Measurements from ENCODE around the gene FAM135A. TPM values are rescaled to one million over a fixed set of nuclear protein-coding genes. Genes with fewer than 3 reads are reported as not detected.

Gene FAM135A
- total RNA-seq, 2 donors from 2014 or later, result 19.5 TPM

DNA sequence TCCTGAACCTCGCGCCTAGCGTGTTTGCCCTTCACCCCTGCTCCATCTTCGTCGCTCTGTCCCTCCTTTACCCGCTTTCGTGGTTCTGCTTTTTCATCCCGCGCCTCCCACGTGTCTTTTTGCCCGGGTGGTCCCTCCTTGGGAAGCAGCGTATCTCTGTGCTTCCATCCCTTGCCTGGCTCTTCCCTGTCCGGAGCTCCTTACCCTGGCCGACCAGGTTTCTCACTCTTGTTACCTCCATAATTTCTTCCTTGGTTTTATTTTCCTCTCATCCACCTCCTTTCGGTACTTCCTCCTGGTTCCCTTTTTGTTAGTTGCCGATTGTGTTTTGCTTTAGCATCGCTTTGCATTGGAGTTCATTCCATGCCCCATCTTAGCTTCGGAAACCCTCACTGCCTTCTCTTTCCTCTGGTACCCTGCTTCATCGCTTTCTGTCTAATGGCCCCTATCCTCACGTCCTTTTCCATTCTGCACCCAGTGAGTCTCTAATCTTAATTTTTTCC lies 735 bp downstream of the FAM135A start:
- Histone ChIP-seq H3K9me3 (no peaks in the 10 kb centered on the region), H3K36me3 (no peaks in the 10 kb centered on the region), H3K4me1 (peaks cover 0 to 20% of the 10 kb centered on the region in 2 donors), H3K27me3 (no peaks in the 10 kb centered on the region), H3K27ac (peak overlapping the region; percentile 80 to 92), H3K4me3 (peak overlapping the region; percentile 83 to 97)
- no peak for DNase-seq (ENCODE audit: low spot score)
- TF ChIP-seq, protein P1, sequence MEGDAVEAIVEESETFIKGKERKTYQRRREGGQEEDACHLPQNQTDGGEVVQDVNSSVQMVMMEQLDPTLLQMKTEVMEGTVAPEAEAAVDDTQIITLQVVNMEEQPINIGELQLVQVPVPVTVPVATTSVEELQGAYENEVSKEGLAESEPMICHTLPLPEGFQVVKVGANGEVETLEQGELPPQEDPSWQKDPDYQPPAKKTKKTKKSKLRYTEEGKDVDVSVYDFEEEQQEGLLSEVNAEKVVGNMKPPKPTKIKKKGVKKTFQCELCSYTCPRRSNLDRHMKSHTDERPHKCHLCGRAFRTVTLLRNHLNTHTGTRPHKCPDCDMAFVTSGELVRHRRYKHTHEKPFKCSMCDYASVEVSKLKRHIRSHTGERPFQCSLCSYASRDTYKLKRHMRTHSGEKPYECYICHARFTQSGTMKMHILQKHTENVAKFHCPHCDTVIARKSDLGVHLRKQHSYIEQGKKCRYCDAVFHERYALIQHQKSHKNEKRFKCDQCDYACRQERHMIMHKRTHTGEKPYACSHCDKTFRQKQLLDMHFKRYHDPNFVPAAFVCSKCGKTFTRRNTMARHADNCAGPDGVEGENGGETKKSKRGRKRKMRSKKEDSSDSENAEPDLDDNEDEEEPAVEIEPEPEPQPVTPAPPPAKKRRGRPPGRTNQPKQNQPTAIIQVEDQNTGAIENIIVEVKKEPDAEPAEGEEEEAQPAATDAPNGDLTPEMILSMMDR (IDR thresholded peaks at IDR 0.05), result no peak

DNA sequence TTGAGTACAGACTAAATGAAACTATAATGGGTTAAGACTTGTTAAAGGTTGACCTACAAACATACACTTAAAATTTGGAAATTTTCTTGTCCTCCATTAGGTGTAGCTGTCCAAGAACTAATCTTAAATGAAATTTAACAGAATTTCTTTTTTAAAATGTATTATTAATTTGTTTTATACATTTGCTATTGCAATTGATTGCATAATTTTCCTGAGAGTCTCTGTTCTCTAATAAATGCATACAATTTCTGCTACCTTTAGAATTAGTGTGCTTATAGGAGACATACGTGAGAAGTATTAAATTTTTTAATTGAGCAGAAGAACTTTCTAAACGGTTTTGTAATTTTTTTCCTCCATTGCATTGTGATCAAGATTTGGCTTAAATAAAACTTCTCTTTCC lies 1.5 kb downstream of the FAM135A start:
- H3K27ac ChIP-seq, result no peak overlapping the region
- peak overlapping the region in 1 of 2 donors; percentile 97 for H3K4me3 ChIP-seq
- no peaks in the 10 kb centered on the region for H3K27me3 ChIP-seq
- H3K9me3 ChIP-seq, result no peaks in the 10 kb centered on the region
- H3K36me3 ChIP-seq, result no peaks in the 10 kb centered on the region
- peaks cover 0 to 20% of the 10 kb centered on the region in 2 donors for H3K4me1 ChIP-seq
- TF ChIP-seq, protein P1 (IDR thresholded peaks at IDR 0.05), result no peak
- no peak for DNase-seq (ENCODE audit: low spot score)

DNA sequence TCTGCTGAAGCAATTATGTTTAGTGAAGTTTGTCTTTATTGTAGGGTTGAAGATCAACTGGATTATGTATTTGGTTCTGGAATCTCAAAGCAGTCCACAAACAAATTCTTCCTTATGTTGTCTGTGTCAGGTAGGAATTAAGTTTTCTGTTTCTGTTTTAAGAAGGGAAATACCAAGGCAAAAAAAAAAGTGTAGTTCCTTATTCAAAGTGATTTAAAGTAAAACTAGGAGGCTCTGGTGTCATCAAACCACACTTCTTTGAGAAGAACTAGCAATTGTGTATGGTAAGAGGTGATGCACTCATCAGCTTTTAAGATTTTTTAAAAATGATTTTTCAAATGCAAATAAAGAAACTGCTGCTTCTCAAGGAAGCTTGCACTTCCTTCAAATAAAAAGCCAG lies 1.9 kb downstream of the FAM135A start:
- Histone ChIP-seq H3K27ac (no peak overlapping the region), H3K4me1 (peaks cover 0 to 20% of the 10 kb centered on the region in 2 donors), H3K27me3 (no peaks in the 10 kb centered on the region), H3K9me3 (no peaks in the 10 kb centered on the region), H3K4me3 (no peak overlapping the region), H3K36me3 (no peaks in the 10 kb centered on the region)
- no peak for DNase-seq (ENCODE audit: low spot score)
- TF ChIP-seq, protein P1 (IDR thresholded peaks at IDR 0.05), result no peak

DNA sequence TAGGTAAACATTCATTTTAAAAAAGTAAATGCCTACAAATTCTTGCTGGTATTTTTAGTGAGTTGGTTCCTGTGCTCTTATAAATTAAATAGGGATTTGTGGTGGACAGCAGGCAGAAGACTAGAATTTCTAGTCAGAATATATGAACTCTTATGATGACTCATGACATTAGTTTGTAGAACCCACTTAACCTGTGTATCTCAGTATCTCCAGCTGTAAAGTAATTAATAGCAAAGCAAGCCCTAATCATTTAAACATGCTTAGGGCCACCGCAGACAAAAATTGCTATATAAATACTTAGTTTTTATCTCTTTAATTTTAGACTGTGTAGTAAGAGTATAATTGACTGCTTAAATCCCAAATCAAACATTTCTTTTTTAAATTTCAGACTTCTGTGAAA lies 2.4 kb downstream of the FAM135A start:
- Histone ChIP-seq H3K36me3 (no peaks in the 10 kb centered on the region), H3K27me3 (no peaks in the 10 kb centered on the region), H3K4me3 (no peak overlapping the region), H3K27ac (no peak overlapping the region), H3K4me1 (peaks cover 0 to 20% of the 10 kb centered on the region in 2 donors), H3K9me3 (no peaks in the 10 kb centered on the region)
- TF ChIP-seq, protein P1 (IDR thresholded peaks at IDR 0.05), result no peak
- DNase-seq (ENCODE audit: low spot score), result no peak

DNA sequence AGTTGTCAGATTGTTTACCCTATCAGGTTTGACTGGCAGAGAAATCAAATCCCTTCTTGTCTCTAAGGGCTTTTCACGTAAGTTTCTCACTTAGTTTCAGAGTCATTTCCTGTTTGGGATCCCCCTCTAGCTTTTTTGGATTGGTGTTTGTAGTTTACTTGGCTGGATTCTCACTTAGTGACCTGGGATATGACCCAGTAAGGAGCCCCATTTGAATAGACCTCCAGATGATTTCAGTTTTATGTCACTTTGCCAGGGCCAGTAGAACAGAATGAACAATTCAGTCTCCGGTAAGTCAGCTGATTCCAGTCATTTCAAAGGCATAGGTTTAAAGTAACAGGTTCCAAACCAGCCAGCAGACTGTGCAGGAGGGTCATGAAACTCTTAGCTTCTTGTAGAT lies 8.2 kb downstream of the FAM135A start:
- Histone ChIP-seq H3K27ac (no peak overlapping the region), H3K9me3 (no peaks in the 10 kb centered on the region), H3K27me3 (no peaks in the 10 kb centered on the region), H3K36me3 (peaks cover 4% of the 10 kb centered on the region), H3K4me3 (no peak overlapping the region), H3K4me1 (no peaks in the 10 kb centered on the region)
- TF ChIP-seq, protein P1 (IDR thresholded peaks at IDR 0.05), result no peak
- DNase-seq (ENCODE audit: low spot score), result no peak
